Spinal cord (tissue), 10 donors: ENCODE data around the gene DTX3L. TPM values are rescaled to one million over a fixed set of nuclear protein-coding genes. Genes with fewer than 3 reads are reported as not detected.

ENCODE experiments used
- DNase-seq, 6 donors: peaks; one replicate each; pipeline versions ENCODE4 v3.0.0 to v3.0.0-alpha.2; 2013 to 2015; ENCODE audit warnings: low spot score in 6 of 6, low read depth in 4 of 6
- H3K27ac ChIP-seq: one replicate; pipeline ENCODE4 v1.5.1; 2013; ENCODE audit warnings: low read depth, low read length, control low read depth
- H3K27me3 ChIP-seq: one replicate; pipeline ENCODE4 v1.6.1; 2013; ENCODE audit warnings: low read length; ENCODE audit not compliant: control insufficient read depth, insufficient read depth
- H3K36me3 ChIP-seq: one replicate; pipeline ENCODE4 v1.6.1; 2013; ENCODE audit warnings: low read length; ENCODE audit not compliant: control insufficient read depth, insufficient read depth
- H3K4me1 ChIP-seq: one replicate; pipeline ENCODE4 v1.6.1; 2013; ENCODE audit warnings: low read length; ENCODE audit not compliant: control insufficient read depth, insufficient read depth
- H3K4me3 ChIP-seq: one replicate; pipeline ENCODE4 v1.5.1; 2013; ENCODE audit warnings: low read depth, low read length, control low read depth
- H3K9me3 ChIP-seq: one replicate; pipeline ENCODE4 v1.6.1; 2013; ENCODE audit warnings: low read length; ENCODE audit not compliant: control insufficient read depth, insufficient read depth
- WGBS: methylation state at CpG from one replicate; pipeline ENCODE4 v1.1.5; 2013; ENCODE audit warnings: missing lambda C conversion rate; ENCODE audit not compliant: insufficient coverage; 5-methylcytosine and 5-hydroxymethylcytosine counted together
- polyA plus RNA-seq, 2 donors: library from polyadenylated mRNA; unstranded; fragments of 120-200 nt; gene quantifications; one replicate each; pipeline ENCODE4 v1.2.1, GENCODE V29; 2013; ENCODE audit not compliant: insufficient read length in 2 of 2
- total RNA-seq, 2 donors: library from RNA; depleted of rRNA in 1 of 2; stranded (reverse); fragments of 120-200 nt in 1 of 2; fragments of >200 nt in 1 of 2; gene quantifications; one replicate each; pipeline versions ENCODE4 v1.2.3 to v1.2.4, GENCODE V29; 2013 to 2014
- donor health status: healthy.

The DTX3L gene
- total and polyA plus RNA-seq, 4 donors, result 6.8 to 13.4 (median 10.6) TPM

DNA sequence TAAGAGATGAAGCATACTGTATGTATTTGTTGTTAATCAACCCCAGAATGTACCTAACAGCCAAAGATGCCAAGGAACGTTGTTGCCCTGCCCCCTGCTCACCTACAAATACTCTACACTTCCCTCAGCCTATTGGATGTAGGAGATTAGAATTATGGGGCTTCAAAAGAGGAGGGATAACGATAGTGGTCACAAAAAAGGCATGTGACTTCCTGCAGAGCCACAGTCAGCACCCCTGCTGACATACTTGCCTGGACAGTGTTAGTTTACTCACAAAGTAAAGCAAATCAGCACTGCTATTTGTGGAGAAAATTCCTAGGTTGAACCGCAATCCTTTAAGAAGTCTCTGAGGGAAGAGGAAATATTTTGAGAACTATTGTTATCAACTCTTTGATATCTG is 51.2 kb downstream of the DTX3L start:
- DNase-seq, result no peak
- no peak overlapping the region for H3K27ac ChIP-seq
- no peaks in the 10 kb centered on the region for H3K36me3 ChIP-seq
- WGBS, result no CpG with 5 or more reads among the region's 3 CpGs
- no peak overlapping the region for H3K4me3 ChIP-seq
- H3K4me1 ChIP-seq, result no peaks in the 10 kb centered on the region
- H3K9me3 ChIP-seq, result no peaks in the 10 kb centered on the region
- H3K27me3 ChIP-seq, result no peaks in the 10 kb centered on the region

GRCh38 chr3:122618614-122619013 is 54.5 kb downstream of the DTX3L start:
- DNase-seq, result no peak
- no CpG with 5 or more reads among the region's 3 CpGs for WGBS

DNA sequence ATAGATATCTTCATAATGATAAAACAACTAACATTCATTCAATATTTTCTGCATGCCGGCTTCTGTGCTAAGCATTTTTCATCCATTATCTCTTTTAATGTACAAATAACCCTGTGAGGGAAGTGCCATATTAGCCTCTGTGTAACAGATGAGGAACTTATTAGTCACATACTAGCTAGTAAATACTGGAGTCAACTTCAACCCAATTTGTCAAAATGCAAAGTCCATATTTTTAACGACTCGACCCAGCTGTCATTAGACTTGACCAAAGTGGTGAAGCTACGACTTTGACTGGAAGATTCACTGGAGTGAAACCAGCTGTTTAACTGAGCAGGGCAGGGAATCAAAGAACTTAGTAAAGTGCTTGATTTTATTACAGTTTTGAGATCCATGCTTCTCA is 54.9 kb downstream of the DTX3L start:
- no peak overlapping the region for H3K4me3 ChIP-seq
- H3K4me1 ChIP-seq, result no peaks in the 10 kb centered on the region
- H3K27ac ChIP-seq, result no peak overlapping the region
- H3K27me3 ChIP-seq, result no peaks in the 10 kb centered on the region
- no peaks in the 10 kb centered on the region for H3K36me3 ChIP-seq
- 94% methylated on average over 3 of the region's 4 CpGs for WGBS
- no peaks in the 10 kb centered on the region for H3K9me3 ChIP-seq
- DNase-seq, result no peak

More at GRCh38 chr3:122618614-122619013, 54.5 kb downstream of the DTX3L start:
- Histone ChIP-seq H3K27ac (no peak overlapping the region), H3K36me3 (no peaks in the 10 kb centered on the region), H3K4me1 (no peaks in the 10 kb centered on the region), H3K9me3 (no peaks in the 10 kb centered on the region), H3K4me3 (no peak overlapping the region), H3K27me3 (no peaks in the 10 kb centered on the region)

DNA sequence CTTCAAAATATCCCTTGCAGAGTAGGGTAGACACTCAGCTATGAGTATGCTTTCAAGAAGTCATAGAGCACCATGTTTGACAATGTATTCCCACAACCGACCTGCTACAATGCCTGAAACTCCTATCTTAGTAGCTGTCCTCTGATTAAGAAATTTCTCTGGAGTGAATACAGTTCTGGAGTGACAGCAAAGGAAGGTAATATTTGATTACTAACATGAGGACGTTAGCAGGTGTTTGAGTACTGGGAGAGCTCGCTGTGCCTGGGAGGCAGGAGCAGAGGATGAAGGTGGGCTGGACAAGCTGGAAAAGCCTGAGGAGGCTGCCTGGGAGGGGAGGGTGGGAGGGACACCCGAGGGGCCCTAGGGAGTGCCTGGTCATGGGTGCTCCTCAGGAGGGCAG is 56.3 kb downstream of the DTX3L start:
- WGBS, result 86% methylated on average over 3 of the region's 4 CpGs
- no peaks in the 10 kb centered on the region for H3K9me3 ChIP-seq
- no peaks in the 10 kb centered on the region for H3K27me3 ChIP-seq
- no peak for DNase-seq
- no peak overlapping the region for H3K27ac ChIP-seq
- no peak overlapping the region for H3K4me3 ChIP-seq
- no peaks in the 10 kb centered on the region for H3K4me1 ChIP-seq
- H3K36me3 ChIP-seq, result no peaks in the 10 kb centered on the region

GRCh38 chr3:122621112-122621511 is 57.0 kb downstream of the DTX3L start:
- Histone ChIP-seq H3K9me3 (no peaks in the 10 kb centered on the region), H3K27me3 (no peaks in the 10 kb centered on the region), H3K4me3 (no peak overlapping the region), H3K36me3 (no peaks in the 10 kb centered on the region), H3K4me1 (no peaks in the 10 kb centered on the region), H3K27ac (no peak overlapping the region)
- no peak for DNase-seq
- WGBS, result no CpG with 5 or more reads among the region's 3 CpGs

GRCh38 chr3:122623031-122623829 is 59.1 kb downstream of the DTX3L start:
- peak in 2 of 6 donors; percentile 50 to 54 for DNase-seq
- 89% methylated on average over 8 of the region's 8 CpGs for WGBS

More at GRCh38 chr3:122623031-122623829, 59.1 kb downstream of the DTX3L start:
- H3K36me3 ChIP-seq, result no peaks in the 10 kb centered on the region
- no peak overlapping the region for H3K27ac ChIP-seq
- no peaks in the 10 kb centered on the region for H3K9me3 ChIP-seq
- H3K27me3 ChIP-seq, result no peaks in the 10 kb centered on the region
- no peak overlapping the region for H3K4me3 ChIP-seq
- H3K4me1 ChIP-seq, result no peaks in the 10 kb centered on the region

Other genes with a start within 250 kb of the DTX3L start
- gene CSTA, start 239.1 kb upstream of the DTX3L start, total RNA-seq, result 1 to 10 TPM in 1 of 2 donors, under 1 TPM in 1; 0.44 to 6.3 TPM
- not detected for gene CSTA, start 239.1 kb upstream of the DTX3L start, polyA plus RNA-seq
- gene MIX23, start 181.1 kb upstream of the DTX3L start, total RNA-seq, result 10 to 100 TPM; 19.3 to 35.4 TPM
- gene MIX23, start 181.1 kb upstream of the DTX3L start, polyA plus RNA-seq, result 10 to 100 TPM; 28.3 to 28.7 TPM
- 10 to 100 TPM; 22.2 to 52.3 TPM for gene FAM162A, start 180.2 kb upstream of the DTX3L start, total RNA-seq
- 10 to 100 TPM; 39.3 to 41.2 TPM for gene FAM162A, start 180.2 kb upstream of the DTX3L start, polyA plus RNA-seq
- gene WDR5B, start 148.3 kb upstream of the DTX3L start, total RNA-seq, result 10 to 100 TPM in 1 of 2 donors, 1 to 10 TPM in 1; 6.2 to 11.1 TPM
- gene WDR5B, start 148.3 kb upstream of the DTX3L start, polyA plus RNA-seq, result 1 to 10 TPM; 5.6 to 7.5 TPM
- gene KPNA1, start 49.4 kb upstream of the DTX3L start, total RNA-seq, result 10 to 100 TPM; 35.5 to 46.9 TPM
- 10 to 100 TPM; 45.1 to 58.2 TPM for gene KPNA1, start 49.4 kb upstream of the DTX3L start, polyA plus RNA-seq
- 10 to 100 TPM; 17.0 to 19.8 TPM for gene PARP9, start within 50 bp of the DTX3L start, total RNA-seq
- 10 to 100 TPM; 13.1 to 14.1 TPM for gene PARP9, start within 50 bp of the DTX3L start, polyA plus RNA-seq
- gene PARP15, start 13.3 kb downstream of the DTX3L start, total RNA-seq, result under 1 TPM; 0.55 to 0.79 TPM
- under 1 TPM; 0.44 to 0.49 TPM for gene PARP15, start 13.3 kb downstream of the DTX3L start, polyA plus RNA-seq
- 10 to 100 TPM; 35.2 to 40.3 TPM for gene PARP14, start 116.5 kb downstream of the DTX3L start, total RNA-seq
- gene PARP14, start 116.5 kb downstream of the DTX3L start, polyA plus RNA-seq, result 10 to 100 TPM; 13.9 to 14.1 TPM
- gene HSPBAP1, start 229.5 kb downstream of the DTX3L start, total RNA-seq, result 10 to 100 TPM in 1 of 2 donors, 1 to 10 TPM in 1; 9.8 to 10.1 TPM
- gene HSPBAP1, start 229.5 kb downstream of the DTX3L start, polyA plus RNA-seq, result 1 to 10 TPM; 8.3 to 9.0 TPM
- gene SLC49A4, start 230.7 kb downstream of the DTX3L start, total RNA-seq, result 10 to 100 TPM; 14.1 to 23.0 TPM
- gene SLC49A4, start 230.7 kb downstream of the DTX3L start, polyA plus RNA-seq, result 10 to 100 TPM; 20.6 to 21.8 TPM